T-cell (primary cell): Measurements from ENCODE around the gene ZNF428. TPM values are rescaled to one million over a fixed set of nuclear protein-coding genes. Genes with fewer than 3 reads are reported as not detected.

Experiments used
- ATAC-seq, 4 experiments: fragments of 200-7000 bp in 3 of 4; fragments of 150-1000 bp in 1 of 4; cut with Tn5 transposase; replicated peaks in 1 of 4; 1 replicate in 3 of 4; 2 replicates in 1 of 4; pipeline ENCODE4 v1.10.0; 2021; ENCODE audit warnings: moderate library complexity in 3 of 4, mild to moderate bottlenecking in 2 of 4, moderate number of reproducible peaks in 1 of 4
- CTCF ChIA-PET, 2 donors: fragments of 300-600 bp; sonication (Branson Sonifier 250); formaldehyde crosslinking; loops; one replicate each; lab custom pipeline; 2022; ENCODE audit warnings: antibody characterized with exemption in 2 of 2; lab: Charles Lee
- POLR2A ChIA-PET, 2 donors: fragments of 300-600 bp; sonication (Branson Sonifier 250); formaldehyde crosslinking; loops; one replicate each; lab custom pipeline; 2022; ENCODE audit warnings: antibody characterized with exemption in 2 of 2; lab: Charles Lee
- DNase-seq, 35 experiments: peaks; one replicate each; pipeline versions ENCODE4 v3.0.0 to v3.0.0-alpha.2; 2013 to 2023
- H3K27ac ChIP-seq: one replicate; pipeline ENCODE4 v1.5.1; 2013; ENCODE audit warnings: low read length
- H3K27me3 ChIP-seq, 2 experiments: replicated peaks in 1 of 2; 1 replicate in 1 of 2; 2 replicates in 1 of 2; pipeline versions ENCODE4 v1.6.1 to v1.7.0; 2013; ENCODE audit warnings: low read length in 1 of 2, mixed read lengths in 1 of 2; ENCODE audit not compliant: control insufficient read depth in 2 of 2, insufficient read depth in 2 of 2; ENCODE audit errors: extremely low read depth in 1 of 2
- H3K36me3 ChIP-seq, 2 donors: 1 replicate in 1 of 2; 2 replicates in 1 of 2; pipeline versions ENCODE4 v1.6.1 to v1.7.0; 2013; ENCODE audit warnings: low read length in 1 of 2; ENCODE audit not compliant: control insufficient read depth in 2 of 2, insufficient read depth in 1 of 2; ENCODE audit errors: extremely low read depth in 1 of 2
- H3K4me1 ChIP-seq, 2 experiments: 1 replicate in 1 of 2; 2 replicates in 1 of 2; pipeline versions ENCODE4 v1.6.1 to v1.7.0; 2013; ENCODE audit warnings: low read length in 2 of 2, mixed read lengths in 1 of 2; ENCODE audit not compliant: insufficient read depth in 2 of 2, control insufficient read depth in 1 of 2; ENCODE audit errors: extremely low read depth in 1 of 2
- H3K4me3 ChIP-seq, 2 donors: 1 replicate in 1 of 2; 2 replicates in 1 of 2; pipeline versions ENCODE4 v1.5.1 to v1.7.0; 2013; ENCODE audit warnings: mild to moderate bottlenecking in 2 of 2, low read length in 1 of 2, moderate library complexity in 1 of 2; ENCODE audit not compliant: control insufficient read depth in 1 of 2; ENCODE audit errors: extremely low read depth in 1 of 2
- H3K9me3 ChIP-seq: 2 replicates; pipeline ENCODE4 v1.7.0; 2013
- H3K27ac Mint-ChIP-seq, 2 donors: one replicate each; pipeline ENCODE4 v1.8.0; 2020 to 2021; ENCODE audit warnings: mild to moderate bottlenecking in 2 of 2, mixed read lengths in 2 of 2
- H3K27me3 Mint-ChIP-seq, 2 donors: one replicate each; pipeline ENCODE4 v1.8.0; 2021 to 2022; ENCODE audit warnings: mixed read lengths in 2 of 2
- H3K36me3 Mint-ChIP-seq: one replicate; pipeline ENCODE4 v1.8.0; 2021; ENCODE audit warnings: mixed read lengths
- H3K4me1 Mint-ChIP-seq, 3 donors: one replicate each; pipeline ENCODE4 v1.8.0; 2020 to 2022; ENCODE audit warnings: mixed read lengths in 3 of 3, mild to moderate bottlenecking in 1 of 3
- H3K4me3 Mint-ChIP-seq, 3 donors: one replicate each; pipeline ENCODE4 v1.8.0; 2020 to 2022; ENCODE audit warnings: mild to moderate bottlenecking in 3 of 3, mixed read lengths in 3 of 3, moderate library complexity in 3 of 3
- H3K9me3 Mint-ChIP-seq, 3 donors: one replicate each; pipeline ENCODE4 v1.8.0; 2020 to 2022; ENCODE audit warnings: mixed read lengths in 3 of 3
- whole genome bisulfite sequencing: methylation state at CpG from one replicate; pipeline ENCODE4 v1.1.5; 2013; ENCODE audit warnings: missing lambda C conversion rate; ENCODE audit not compliant: insufficient coverage; 5-methylcytosine and 5-hydroxymethylcytosine counted together
- total RNA-seq, 35 experiments: library from RNA in 6 of 35; stranded (reverse) in 6 of 35; fragments of 120-200 nt in 1 of 35; gene quantifications; one replicate each; pipeline versions ENCODE4 v1.2.1 to v1.2.4 and lab custom pipeline; 2013 to 2026

The ZNF428 gene
- total RNA-seq, 5 donors from 2014 or later (not counting 1 experiment from before 2014, with no cell fraction given), result 28.9 to 35.2 (median 34.5) TPM

GRCh38 chr19:43623889-43624670, 4.7 kb upstream of the ZNF428 start:
- ChIA-PET CTCF (interaction anchor here in 1 of 2 donors (0.5 kb wide), 2 partner anchors 50 to 192 kb away, joined by 3 to 4 read pairs; no protein-coding TSS in a partner anchor), POLR2A (no interaction called here)
- ATAC-seq (no peak), DNase-seq (no peak)
- H3K4me3 Mint-ChIP-seq, result no peak overlapping the region
- Histone ChIP-seq H3K27ac (no peak overlapping the region), H3K9me3 (no peaks in the 10 kb centered on the region), H3K27me3 (peaks cover 0 to 24% of the 10 kb centered on the region in 2 experiments), H3K4me1 (peaks cover 2 to 28% of the 10 kb centered on the region in 2 experiments), H3K36me3 (no peaks in the 10 kb centered on the region), H3K4me3 (no peak overlapping the region)
- WGBS, result 95% methylated on average over 30 of the region's 35 CpGs
- H3K9me3 Mint-ChIP-seq, result no peaks in the 10 kb centered on the region
- no peak overlapping the region for H3K27ac Mint-ChIP-seq
- peaks cover 26 to 37% (median 33%) of the 10 kb centered on the region in 3 donors for H3K4me1 Mint-ChIP-seq
- no peaks in the 10 kb centered on the region for H3K36me3 Mint-ChIP-seq
- H3K27me3 Mint-ChIP-seq, result peaks cover 0 to 4% of the 10 kb centered on the region in 2 donors

DNA sequence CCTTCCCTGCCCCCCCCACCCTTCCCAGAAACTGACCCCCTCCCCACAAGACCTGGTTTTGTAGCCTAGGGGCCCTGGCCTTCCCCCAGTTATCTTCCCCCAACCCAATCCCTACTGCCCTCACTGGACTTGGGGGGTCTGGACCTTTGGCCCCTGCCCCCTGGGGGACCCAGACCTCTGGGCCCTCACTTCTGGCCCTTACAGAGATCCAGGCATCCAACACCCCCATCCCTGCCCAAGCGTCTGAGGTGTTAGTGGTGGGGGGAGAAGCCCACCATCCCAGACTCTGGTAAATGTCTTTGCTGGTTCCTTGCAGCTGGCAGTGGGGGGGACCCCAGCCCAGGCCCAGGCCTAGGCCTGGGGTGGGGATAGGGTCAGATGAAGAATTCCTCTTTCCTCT, 3.5 kb upstream of the ZNF428 start:
- Mint-ChIP-seq H3K36me3 (no peaks in the 10 kb centered on the region), H3K9me3 (no peaks in the 10 kb centered on the region), H3K27me3 (peaks cover 0 to 4% of the 10 kb centered on the region in 2 donors), H3K4me3 (no peak overlapping the region), H3K27ac (no peak overlapping the region), H3K4me1 (peaks cover 30 to 43% (median 38%) of the 10 kb centered on the region in 3 donors)
- CTCF ChIA-PET, result no interaction called here
- no CpG with 5 or more reads among the region's 1 CpG for WGBS
- Histone ChIP-seq H3K36me3 (no peaks in the 10 kb centered on the region), H3K4me1 (peaks cover 9 to 39% of the 10 kb centered on the region in 2 experiments), H3K27me3 (peaks cover 0 to 24% of the 10 kb centered on the region in 2 experiments), H3K9me3 (no peaks in the 10 kb centered on the region), H3K27ac (no peak overlapping the region), H3K4me3 (no peak overlapping the region)
- POLR2A ChIA-PET, result no interaction called here
- DNase-seq (no peak), ATAC-seq (no peak)

GRCh38 chr19:43622070-43622469, 2.6 kb upstream of the ZNF428 start:
- Mint-ChIP-seq H3K27me3 (peaks cover 0 to 4% of the 10 kb centered on the region in 2 donors), H3K27ac (no peak overlapping the region), H3K9me3 (no peaks in the 10 kb centered on the region), H3K36me3 (no peaks in the 10 kb centered on the region), H3K4me3 (no peak overlapping the region), H3K4me1 (peaks cover 33 to 43% (median 38%) of the 10 kb centered on the region in 3 donors)
- H3K27me3 ChIP-seq, result peaks cover 0 to 18% of the 10 kb centered on the region in 2 experiments
- H3K4me1 ChIP-seq, result peaks cover 9 to 39% of the 10 kb centered on the region in 2 experiments
- WGBS, result 80% methylated on average over 1 of the region's 4 CpGs
- no peaks in the 10 kb centered on the region for H3K36me3 ChIP-seq
- POLR2A ChIA-PET, result no interaction called here
- H3K4me3 ChIP-seq, result no peak overlapping the region
- ATAC-seq, result no peak
- no peaks in the 10 kb centered on the region for H3K9me3 ChIP-seq
- CTCF ChIA-PET, result interaction anchor here in 1 of 2 donors (1.2 kb wide), 1 partner anchor 158 kb away, joined by 6 read pairs; no protein-coding TSS in a partner anchor
- H3K27ac ChIP-seq, result no peak overlapping the region
- DNase-seq, result no peak

- H3K27ac Mint-ChIP-seq, result peak overlapping the region; percentile 97
- H3K9me3 ChIP-seq, result no peaks in the 10 kb centered on the region
- CTCF ChIA-PET, result no interaction called here
- H3K4me3 Mint-ChIP-seq, result peak overlapping the region; percentile 94 to 99 (median 96)
- peak in 1 of 4 experiments; percentile 7 for ATAC-seq
- no peaks in the 10 kb centered on the region for H3K36me3 ChIP-seq
- DNase-seq, result peak in 31 of 35 experiments; percentile 69 to 90 (median 79)
- 42% methylated on average over 14 of the region's 23 CpGs for WGBS
- H3K4me1 ChIP-seq, result peaks cover 9 to 32% of the 10 kb centered on the region in 2 experiments
- no peaks in the 10 kb centered on the region for H3K27me3 Mint-ChIP-seq
- H3K36me3 Mint-ChIP-seq, result no peaks in the 10 kb centered on the region
- POLR2A ChIA-PET, result interaction anchor here (0.6 to 0.7 kb wide), 2 partner anchors 135 to 180 kb away, joined by 3 read pairs; no protein-coding TSS in a partner anchor
- H3K9me3 Mint-ChIP-seq, result no peaks in the 10 kb centered on the region
- peaks cover 36 to 44% (median 39%) of the 10 kb centered on the region in 3 donors for H3K4me1 Mint-ChIP-seq
- peaks cover 0 to under 1% of the 10 kb centered on the region in 2 experiments for H3K27me3 ChIP-seq
- peak overlapping the region; percentile 78 to 90 for H3K4me3 ChIP-seq
- peak overlapping the region; percentile 84 for H3K27ac ChIP-seq
Observed at GRCh38 chr19:43620061-43621001, 902 bp upstream of the ZNF428 start.

DNA sequence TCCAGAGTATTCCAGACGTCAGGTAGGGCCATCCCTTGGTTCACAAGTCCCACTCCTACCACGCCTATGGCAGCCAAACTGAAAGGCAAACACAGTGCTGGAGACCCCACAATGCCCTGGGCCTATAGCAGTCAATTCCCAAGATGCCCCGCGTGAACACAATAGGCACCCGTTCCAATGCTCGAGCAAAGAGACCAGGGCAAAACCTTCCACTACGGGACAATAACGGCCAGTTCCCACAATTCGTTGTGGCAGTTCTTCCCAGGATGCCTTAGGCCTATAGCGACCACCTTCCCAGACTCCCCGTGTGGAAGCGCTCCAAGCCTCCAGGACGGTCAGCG, 538 bp downstream of the ZNF428 start:
- Histone ChIP-seq H3K4me3 (peak overlapping the region; percentile 78 to 90), H3K27me3 (no peaks in the 10 kb centered on the region), H3K9me3 (no peaks in the 10 kb centered on the region), H3K4me1 (peaks cover 9 to 23% of the 10 kb centered on the region in 2 experiments), H3K27ac (peak overlapping the region; percentile 77), H3K36me3 (peaks cover 2 to 3% of the 10 kb centered on the region in 2 donors)
- H3K4me1 Mint-ChIP-seq, result peaks cover 29 to 44% (median 35%) of the 10 kb centered on the region in 3 donors
- H3K9me3 Mint-ChIP-seq, result no peaks in the 10 kb centered on the region
- H3K27ac Mint-ChIP-seq, result peak overlapping the region; percentile 89 to 93
- ATAC-seq (peak; percentile 7 to 22 (median 10)), DNase-seq (peak in 9 of 35 experiments; percentile 7 to 54 (median 19))
- WGBS, result 1% methylated on average over 14 of the region's 14 CpGs
- H3K4me3 Mint-ChIP-seq, result peak overlapping the region; percentile 94 to 99 (median 96)
- no peaks in the 10 kb centered on the region for H3K27me3 Mint-ChIP-seq
- POLR2A ChIA-PET, result interaction anchor here in 1 of 2 donors (0.7 kb wide), 1 partner anchor 19 kb away, joined by 3 read pairs; no protein-coding TSS in a partner anchor
- H3K36me3 Mint-ChIP-seq, result peaks cover 5% of the 10 kb centered on the region
- CTCF ChIA-PET, result interaction anchor here in 1 of 2 donors (1.0 kb wide), 1 partner anchor 49 kb away, joined by 5 read pairs; no protein-coding TSS in a partner anchor
